HG03432 (cell line): ENCODE results near the gene NDUFB7.
"Not testable (repeated sequence)": the region's sequence is repeated elsewhere in the genome, so short reads cannot be mapped to it uniquely, and the experiment has no call there.

Source experiments
- ATAC-seq: cut with Tn5 transposase; IDR thresholded peaks from one replicate; pipeline ENCODE4 v1.9.1; 2021; ENCODE audit warnings: mild to moderate bottlenecking, moderate library complexity; ENCODE audit not compliant: unreplicated experiment

Gene NDUFB7

DNA sequence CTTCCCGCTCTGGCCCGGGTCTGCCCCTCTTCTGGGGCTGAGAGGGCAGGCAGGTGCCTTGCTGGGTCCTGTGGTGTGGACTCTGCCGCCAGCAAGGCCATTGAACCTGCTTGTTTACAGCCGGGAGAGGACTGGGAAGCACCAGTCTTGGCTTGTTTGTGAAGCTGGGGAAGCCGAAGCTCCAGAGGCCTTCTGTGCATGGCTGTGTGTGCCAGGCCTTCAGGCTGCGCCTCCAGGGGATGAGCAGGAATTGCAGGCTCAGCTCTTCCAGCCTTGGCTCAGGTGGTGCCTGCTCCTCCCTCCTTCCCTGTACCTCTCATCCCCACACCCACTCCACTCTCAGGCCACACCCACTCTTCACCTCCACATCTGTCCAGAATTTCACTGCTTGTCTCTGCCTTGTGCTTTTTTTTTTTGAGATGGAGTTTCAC lies 17.5 kb downstream of the NDUFB7 start:
- no peak for ATAC-seq

DNA sequence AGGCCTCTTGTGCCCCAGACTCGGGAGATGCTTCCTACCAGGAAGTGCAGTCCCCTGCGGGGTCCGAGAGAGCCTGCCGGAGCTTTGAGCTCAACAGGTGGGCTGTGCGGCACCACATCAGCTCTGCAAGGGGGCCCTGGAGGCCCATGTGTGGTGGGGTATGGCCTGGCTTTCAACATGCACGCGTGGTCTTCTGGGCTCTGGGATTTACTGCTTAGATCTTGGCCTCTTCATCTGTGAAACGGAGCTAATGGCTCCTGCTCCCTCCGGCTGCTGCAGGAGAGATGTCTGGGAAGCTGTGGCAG lies 18.0 kb downstream of the NDUFB7 start:
- no peak for ATAC-seq

DNA sequence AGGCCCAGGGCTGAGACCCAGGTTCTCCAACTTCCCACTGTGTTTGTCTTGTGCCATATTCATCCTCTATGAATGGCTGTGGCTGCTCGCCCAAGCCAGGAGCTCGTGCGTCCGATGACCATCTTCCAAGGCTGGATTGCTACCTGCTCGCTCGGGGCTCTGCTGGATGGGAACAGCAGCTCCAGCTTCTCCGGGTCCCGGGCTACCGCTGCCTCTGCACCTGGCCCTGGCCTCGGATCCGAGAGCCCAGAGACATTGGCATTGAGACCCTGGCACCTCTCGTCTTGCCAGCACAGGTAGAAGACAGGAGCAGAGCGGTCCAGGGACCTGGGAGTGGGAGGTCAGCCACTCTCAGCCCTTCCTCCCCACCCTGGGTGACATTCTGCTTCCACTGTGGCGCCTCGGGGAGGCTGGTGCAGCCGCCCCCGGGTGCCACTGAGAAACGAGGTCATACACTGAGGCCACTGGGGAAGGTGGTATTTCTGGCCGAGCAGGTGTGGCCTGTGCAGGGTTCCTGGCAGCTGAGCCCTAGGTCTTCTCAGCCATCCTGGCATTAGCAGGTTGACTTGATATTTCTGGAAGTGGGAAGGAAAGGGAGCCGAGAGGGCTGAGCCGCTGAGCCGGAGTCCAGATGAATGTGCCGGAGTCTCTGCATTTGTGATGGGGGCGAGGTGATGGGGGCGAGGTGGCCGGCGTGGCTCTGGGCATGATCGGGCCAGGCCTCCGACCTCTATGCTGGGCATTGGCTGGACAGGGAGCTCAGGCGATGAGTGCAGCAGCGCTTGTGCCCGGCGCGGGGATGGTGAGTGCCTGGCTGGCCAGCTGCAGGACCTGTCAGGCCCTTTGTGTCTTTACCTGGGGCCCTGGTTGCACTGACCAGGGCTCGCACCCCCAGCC lies 18.6 kb downstream of the NDUFB7 start:
- ATAC-seq: no peak

DNA sequence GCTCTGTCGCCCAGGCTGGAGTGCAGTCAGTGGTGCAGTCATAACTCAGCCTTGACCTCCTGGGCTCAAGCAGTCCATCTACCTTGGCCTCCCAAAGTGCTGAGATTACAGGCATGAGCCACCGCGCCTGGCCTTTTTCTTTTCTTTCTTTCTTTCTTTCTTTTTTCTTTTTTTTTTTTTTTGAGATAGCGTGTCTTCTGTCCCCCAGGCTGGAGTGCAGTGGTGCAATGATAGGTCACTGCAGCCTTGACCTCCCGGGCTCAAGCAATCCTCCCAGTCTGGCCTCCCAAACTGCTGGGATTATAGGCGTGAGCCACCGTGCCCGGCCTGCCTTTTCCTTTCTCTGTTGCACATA lies 19.9 kb downstream of the NDUFB7 start:
- ATAC-seq: not testable (repeated sequence)

DNA sequence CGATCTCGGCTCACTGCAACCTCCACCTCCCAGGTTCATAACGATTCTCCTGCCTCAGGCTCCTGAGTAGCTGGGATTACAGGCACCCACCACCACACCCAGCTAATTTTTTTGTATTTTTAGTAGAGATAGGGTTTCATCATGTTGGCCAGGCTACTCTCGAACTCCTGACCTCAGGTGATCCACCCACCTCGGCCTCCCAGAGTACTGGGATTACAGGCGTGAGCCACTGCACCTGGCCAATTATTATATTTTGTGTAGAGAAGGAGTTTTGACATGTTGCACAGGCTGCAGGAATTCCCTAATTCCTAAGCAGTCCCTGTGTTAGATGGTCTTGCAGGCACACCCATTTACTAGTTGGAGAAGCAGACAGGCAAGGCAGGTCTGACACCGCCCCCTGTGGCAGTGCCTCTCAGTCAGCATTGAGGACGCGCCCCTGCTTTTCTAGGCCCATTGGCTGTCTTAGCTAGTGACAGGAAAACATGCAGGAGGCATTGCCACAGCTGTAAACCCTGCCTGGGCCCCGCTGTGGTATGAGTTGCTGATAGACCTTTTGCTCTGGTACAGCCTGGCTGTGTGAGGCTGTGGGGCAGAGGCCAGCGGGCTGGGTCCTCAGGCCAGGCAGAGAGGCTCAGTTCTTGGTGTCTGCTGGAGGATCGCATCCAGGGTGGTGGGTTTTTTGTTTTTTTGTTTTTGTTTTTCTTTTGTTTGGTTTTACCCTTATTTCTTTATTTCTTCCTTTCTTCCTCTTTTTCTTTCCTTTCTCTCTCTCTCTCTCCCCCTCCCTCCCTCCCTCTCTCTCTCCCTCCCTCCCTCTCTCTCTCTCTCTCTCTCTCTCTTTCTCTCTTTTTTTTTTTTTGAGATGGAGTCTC lies 20.5 kb downstream of the NDUFB7 start:
- ATAC-seq: not testable (repeated sequence)

DNA sequence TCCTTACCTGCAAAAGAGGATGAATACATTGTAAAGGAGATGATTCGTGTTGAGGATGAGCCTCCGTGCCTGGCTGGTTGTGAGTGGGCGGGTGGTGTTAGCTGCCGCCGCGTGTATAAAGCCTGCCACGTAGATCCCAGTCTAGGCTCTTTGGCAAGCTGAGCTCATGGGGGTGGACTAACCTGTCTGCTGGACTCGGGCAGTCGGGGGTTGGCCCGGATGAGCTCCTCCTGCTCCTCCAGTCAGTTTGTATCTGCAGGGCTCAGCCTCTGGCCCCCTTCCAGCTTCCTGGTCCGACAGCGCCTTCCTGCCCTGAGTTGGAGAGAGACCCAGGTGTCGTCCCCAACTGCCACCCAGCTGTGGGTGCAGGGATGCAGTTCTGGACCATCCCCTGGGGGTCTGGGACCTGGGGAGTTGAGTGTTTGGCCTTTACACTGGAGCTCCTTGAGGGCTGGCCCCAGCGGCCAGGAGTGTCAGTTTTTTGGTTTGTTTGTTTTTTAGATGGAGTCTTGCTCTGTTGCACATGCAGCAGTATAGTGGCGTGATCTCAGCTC lies 21.6 kb downstream of the NDUFB7 start:
- ATAC-seq: no peak

DNA sequence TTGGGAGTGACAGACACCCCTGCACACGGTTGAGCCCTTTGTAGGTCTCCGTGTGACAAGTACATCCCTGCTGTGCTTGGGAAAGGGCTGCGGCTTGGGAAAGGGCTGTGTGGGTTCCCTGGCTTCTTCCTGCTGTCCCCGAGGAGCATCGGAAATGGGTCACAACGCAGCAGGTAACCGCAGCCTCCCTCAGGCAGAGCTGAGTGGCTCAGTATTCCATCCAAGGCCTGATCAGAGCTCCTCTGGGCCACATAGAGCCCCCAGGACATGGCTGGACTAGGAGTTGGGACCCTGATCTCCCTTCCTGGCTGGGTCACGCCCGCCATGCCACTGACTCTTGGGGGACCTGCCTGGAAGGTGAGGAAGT lies 26.2 kb downstream of the NDUFB7 start:
- ATAC-seq: no peak

DNA sequence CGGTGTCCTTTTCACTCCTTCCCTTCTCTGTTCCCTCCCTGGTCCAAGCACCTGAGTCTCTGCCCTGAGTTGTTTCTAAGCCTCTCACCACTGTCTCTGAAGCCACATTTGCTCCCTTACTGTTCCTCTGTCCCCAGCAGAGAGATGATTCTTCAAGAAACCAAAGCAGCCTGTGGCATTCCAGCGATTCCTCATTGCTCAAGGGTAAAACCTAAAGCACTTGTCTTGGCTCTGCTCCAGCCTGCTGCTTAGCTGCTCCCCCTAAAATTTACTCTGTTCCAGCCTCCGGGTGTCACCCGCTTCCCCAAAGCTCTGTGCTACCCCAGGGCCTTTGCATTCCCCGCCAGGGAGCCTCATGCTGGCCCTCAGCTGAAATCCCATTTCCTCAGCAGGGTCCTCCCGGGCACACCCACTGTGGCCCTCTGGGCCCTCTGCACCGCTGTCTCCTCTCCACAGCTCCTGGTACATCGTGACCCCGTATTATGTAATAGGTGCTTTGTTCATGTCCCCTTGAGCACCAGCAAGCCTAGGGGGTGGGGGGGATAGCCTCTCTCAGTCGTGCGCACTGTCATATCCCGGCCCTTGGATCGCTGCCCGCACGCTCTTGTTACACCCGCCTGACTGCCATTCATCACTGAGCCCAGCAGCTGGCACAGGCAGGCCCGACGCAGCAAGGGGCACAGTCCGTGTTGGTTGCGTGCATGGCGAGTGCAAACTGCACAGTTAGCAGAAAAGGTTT lies 26.7 kb downstream of the NDUFB7 start:
- ATAC-seq: no peak

DNA sequence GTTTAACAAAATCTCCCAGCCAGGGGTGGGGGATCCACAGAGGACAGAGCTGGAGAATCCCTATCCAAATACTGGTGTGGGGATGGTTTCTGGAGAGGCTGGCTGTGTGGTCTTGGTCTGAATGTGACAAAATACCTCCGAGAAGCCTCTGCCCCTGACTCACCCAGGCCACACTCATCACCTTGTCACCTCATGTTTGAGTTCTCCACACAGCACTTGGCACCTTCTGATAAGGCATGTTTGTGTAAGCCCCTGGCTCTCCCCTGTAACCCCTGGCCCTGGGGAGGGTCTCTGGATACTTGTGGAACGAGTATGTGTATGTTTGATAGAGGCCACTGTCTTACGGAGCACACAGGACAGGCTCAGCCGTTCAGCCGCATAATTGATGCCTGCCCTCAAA lies 27.8 kb downstream of the NDUFB7 start:
- no peak for ATAC-seq

DNA sequence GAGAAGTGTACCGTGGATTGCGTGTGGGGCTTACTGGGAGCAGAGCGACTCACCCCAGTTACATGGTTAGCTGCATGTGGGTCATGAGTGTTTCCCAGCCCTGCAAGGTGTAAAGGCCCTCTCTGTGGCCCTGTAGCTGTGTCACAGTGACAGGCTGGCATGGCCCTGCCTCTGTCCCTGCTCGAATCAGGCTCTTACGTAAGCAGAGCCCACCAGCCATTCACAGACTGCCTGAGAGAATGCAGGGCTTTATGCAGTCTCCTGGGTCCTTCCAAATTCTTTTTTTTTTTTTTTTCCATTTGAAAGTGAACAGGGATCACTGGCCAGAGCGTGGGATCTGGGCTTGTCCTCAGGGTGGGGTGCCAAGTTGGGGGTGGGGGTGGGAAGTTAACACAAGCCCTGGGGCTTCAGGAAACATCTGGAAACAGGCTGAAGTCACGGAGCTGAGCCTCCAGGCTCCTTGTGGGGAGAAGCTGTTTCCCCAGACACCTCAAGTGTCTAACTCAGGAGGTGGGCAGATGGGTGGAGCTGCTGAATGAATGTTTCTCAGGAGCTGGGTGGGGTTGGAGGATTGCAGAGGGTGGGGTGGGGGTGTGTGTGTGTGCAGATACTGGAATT lies 29.0 kb downstream of the NDUFB7 start:
- ATAC-seq: no peak

DNA sequence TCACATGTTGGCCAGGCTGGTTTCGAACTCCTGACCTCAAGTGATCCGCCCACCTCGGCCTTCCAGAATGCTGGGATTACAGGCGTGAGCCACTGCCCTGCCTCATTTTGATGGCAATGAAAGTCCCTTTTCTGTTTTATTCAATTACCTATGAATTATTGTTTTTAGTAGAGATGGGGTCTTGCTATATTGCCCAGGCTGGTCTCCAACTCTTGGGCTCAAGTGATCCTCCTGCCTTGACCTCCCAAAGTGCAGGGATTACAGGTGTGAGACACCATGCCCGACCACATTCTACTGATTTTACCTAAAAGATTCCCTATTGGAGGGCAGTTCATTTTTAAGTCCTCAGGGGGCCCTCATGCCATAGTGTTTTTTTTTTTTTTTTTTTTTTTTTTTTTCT lies 29.9 kb downstream of the NDUFB7 start:
- not testable (repeated sequence) for ATAC-seq

DNA sequence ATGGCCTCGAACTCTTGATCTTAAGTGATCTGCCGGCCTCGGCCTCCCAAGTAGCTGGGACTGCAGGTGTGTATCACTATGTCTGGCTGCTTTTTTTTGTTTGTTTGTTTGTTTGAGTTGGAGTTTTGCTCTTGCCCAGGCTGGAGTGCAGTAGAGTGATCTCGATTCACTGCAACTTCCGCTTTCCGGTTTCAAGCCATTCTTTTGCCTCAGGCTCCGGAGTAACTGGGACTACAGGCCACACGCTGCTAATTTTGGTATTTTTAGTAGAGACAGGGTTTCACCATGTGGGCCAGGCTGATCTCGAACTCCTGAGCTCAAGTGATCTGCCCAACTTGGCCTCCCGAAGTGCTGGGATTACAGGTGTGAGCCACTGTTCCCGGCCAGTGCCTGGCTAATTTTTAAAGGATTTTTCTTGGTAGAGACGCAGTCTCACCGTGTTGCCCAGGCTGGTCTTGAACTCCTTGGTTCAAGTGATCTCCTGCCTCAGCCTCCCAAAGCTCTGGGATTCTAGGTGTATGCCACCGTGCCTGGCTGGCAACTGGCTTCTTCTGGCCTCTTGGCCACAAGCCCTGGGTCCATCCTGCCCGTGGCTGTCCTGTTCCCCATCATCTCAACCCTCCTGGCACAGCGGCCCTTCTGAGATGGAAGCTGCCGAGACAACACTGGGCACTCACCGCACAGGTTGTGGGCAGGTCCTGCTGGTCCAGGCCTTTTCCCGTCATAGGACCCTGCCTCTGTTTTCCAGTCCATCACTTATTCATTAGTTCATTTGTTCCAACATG lies 30.9 kb downstream of the NDUFB7 start:
- no peak for ATAC-seq

DNA sequence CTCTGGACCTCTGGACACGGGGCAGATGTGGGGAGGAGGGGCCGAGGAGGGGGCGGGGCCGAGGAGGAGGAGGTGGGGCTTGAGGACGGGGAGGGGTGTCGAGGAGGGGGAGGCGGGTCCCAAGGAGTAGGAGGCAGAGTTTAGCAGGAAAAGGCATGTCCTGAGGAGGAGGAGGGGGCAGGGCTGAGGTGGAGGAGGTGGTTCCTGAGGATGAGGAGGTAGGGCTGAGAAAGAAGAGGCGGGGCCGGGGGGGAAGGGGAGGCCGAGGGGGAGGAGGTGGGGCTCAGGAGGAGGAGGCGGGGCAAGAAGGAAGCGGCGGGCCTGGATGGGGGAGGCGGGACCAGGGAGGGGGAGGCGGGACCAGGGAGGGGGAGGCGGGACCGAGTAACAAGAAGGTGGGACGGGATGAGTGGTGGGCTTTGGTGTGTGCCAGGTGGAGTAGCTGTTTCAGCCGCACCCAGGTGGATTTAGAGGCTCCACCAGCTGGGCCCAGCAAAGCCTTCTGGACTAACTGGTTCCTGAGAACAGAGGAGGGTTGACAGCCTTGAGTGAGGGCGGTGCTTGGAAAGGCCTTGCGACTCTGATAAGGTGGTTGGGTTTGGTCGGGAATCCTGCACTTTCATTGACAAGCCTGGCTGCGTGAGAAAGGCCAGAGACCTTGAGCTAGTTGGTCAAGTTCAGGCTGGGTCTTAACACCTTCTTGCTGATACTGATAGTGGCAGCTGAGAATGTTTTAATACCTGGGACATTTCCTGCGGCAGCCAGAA lies 34.8 kb downstream of the NDUFB7 start:
- ATAC-seq: no peak

DNA sequence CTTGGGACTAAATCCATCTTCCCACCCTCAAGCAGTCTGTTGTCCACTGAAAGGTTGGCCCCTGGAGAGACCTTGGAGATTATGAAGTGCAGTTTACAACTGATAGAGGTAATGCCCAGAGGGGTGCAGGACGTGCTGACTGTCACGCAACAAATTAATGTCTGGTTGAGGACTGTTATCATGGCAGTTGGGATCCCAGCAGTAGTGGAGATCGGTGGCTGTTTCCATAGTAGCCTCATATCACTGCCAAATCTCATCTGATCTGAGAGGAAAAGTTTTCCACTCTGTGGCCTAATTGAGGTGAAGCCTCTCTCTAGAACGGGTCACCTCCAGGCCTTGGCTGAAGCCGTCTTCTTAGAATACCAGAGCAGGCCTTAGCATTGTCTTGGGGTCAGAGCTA lies 38.4 kb downstream of the NDUFB7 start:
- ATAC-seq: no peak

DNA sequence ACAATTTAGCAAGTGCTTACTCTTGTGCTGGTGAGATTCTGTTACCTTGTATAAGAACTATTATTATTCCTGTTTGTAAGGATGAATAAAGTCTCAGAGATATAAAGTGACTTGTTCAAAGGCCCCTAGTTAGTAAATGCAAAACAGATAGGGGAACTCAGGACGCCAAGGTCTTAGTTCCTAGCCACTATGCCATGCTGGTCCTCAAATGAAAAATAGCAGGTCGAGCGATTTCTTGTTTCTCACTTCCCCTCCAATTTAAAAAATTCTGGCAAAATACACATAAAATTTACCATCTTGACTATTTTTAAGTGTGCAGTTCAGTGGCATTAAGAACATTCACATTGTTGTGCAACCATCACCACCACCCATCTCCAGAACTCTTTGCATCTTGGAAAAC lies 41.4 kb downstream of the NDUFB7 start:
- ATAC-seq: no peak

DNA sequence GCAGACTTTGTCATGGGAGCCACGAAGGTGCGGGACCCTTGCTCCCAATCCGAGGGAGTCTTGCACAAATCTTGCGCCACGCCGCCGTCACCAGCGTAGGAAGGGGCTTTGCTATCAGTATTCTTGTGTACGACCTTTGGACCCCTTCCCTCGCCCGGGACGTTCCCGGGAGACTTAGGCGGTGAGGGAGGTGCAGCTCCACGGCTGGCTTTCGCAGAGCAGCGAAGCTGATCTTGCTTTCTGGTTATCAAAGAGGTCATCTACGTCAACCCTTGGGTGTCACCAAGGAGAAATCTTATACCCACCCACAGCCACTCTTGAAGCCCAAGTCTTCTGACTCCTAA lies 41.9 kb downstream of the NDUFB7 start:
- peak; percentile 3 for ATAC-seq

DNA sequence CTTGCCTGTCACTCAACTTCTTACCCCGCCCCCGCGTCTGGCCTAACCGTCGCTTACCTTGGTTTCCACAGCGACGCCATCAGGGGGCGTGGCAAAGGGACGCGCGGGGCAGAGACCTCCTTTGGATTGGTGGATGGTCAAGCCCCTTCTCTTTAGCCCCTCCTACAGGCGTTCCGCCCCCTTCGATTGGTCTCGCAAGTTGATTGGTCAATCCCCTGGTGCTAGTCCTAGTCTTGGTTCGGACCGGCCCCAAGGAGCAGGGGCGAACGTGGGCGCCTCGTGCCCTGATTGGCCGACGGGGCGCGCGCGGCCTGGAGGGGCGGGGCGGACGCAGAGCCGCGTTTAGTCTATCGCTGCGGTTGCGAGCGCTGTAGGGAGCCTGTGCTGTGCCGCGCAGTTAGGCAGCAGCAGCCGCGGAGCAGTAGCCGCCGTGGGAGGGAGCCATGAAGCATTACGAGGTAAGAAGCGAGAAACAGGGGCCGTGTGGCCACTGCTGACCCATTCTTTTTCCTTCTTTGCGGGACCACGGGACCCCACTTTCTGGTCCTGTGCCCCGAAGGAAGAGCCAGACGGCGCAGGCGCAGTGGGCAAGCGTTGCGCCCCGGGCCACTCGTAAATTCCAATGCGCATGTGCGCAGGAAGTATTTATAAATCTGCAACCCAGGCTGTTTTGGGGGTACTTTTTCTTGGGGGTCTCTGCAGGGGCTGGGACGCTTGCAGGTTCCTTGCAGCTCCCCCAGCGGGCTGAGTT lies 42.4 kb downstream of the NDUFB7 start, which contains the start of gene TECR:
Gene TECR, plus strand, starts transcription at position 341 of the 751 bp plus-strand sequence. Its CDS starts 103 bp downstream, at position 444.
- ATAC-seq: peak; percentile 93

DNA sequence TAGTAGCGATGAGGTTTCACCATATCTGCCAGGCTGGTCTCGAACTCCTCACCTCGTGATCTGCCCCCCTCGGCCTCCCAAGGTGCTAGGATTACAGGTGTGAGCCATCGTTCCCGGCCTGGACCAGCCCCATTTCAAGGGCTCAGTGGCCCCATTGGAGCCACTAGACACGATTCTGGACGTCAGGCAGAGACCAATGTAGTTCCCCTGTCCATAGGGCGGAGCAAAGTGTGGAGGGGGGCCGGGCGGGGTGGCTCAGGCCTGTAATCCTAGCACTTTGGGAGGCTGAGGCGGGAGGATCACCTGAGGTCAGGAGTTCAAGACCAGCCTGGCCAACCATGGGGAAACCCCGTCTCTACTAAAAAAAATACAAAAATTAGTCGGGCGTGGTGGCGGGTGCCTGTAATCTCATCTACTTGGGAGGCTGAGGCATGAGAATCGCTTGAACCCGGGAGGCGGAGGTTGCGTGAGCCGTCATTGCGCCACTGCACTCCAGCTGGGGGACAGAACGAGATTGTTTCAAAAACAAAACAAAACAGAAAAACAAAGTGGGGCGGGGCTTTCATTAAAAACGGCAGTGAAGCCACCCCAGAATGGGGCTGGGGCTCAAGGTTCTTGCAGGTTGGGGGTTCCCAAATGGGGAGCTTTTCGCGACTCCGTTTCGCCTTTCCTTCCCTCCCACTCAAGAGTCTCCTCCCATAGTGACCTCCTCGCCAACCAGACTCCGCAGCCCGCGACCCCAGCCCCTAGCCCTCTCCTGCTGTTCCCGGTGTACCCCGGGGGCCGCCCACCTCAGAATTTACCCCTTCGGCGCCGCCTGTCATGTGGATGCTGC lies 43.2 kb downstream of the NDUFB7 start:
- ATAC-seq: no peak
